Hippocampal formation (tissue), 2 donors: ENCODE measurements around the gene LHFPL5.

Experiments used
- DNase-seq, 2 donors: peaks; one replicate each; lab custom pipeline; 2025; lab: John Stamatoyannopoulos, UW

LHFPL5 gene

DNA sequence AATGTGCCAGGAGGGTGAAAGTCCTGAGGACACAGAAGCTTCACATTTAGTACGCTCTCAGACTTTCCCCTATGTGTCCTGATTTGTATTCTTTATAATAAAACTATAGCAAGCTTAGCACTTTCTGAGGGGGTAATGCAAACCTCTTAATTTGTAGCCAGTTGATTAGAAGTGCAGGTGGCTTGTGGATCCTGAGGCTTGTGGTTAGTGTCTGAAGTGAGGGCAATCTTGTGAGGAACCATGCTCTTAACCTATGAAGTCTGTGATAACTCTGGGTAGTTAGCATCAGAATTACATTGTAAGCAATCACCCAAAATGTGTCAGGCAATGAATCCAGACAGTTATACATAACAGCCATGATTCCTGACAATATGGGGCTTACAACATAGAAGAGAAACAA, 51.1 kb downstream of the LHFPL5 start:
- DNase-seq, result no peak

DNA sequence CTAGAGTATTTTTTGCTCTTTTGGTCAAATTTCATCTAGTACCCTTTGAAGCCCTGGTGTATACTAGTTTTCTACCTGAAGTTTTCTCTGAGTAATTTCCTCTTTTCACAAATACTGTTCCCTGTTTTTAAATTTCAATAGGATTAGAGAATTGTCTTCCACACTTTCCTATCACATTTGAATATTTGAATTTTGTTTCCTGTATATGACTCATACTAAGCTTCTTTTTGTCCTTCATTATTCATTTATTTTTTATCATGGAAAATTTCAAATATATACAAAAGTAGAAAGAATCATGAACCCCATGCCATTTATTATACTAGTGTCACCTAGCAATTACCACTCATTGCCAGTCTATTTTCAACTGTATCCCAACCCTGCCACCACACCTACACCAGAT, 52.7 kb downstream of the LHFPL5 start:
- no peak for DNase-seq

DNA sequence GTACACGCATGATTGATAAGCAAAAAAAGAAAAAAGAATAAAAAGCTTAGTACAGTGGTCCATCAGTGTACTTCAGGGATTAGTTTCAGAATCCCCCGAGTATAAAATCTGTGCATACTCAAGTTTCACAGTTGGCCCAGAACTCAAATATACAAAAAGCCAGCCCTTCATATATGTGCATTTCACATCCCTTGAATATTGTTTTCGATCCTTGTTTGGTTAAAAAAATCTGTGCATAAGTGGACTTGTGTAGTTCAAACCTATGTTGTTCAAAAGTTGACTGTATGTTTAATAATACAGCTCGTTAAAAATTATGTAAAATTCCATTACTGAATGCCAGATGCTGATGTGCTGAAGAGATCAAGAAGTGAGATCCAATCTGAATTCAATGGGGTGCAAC, 54.2 kb downstream of the LHFPL5 start:
- no peak for DNase-seq
